VCaP (cell line): ENCODE data around the gene SLC23A2.

ENCODE experiments used
- H3K27ac ChIP-seq: fragments of 450-650 bp; 2 replicates; pipeline ENCODE4 v1.5.1; 2017
- TF ChIP-seq, protein P1 (sequence below): fragments of 450-650 bp; conservative IDR thresholded peaks from 2 replicates; pipeline ENCODE4 v1.5.1; 2017; ENCODE audit warnings: mild to moderate bottlenecking, moderate library complexity

SLC23A2 gene

DNA sequence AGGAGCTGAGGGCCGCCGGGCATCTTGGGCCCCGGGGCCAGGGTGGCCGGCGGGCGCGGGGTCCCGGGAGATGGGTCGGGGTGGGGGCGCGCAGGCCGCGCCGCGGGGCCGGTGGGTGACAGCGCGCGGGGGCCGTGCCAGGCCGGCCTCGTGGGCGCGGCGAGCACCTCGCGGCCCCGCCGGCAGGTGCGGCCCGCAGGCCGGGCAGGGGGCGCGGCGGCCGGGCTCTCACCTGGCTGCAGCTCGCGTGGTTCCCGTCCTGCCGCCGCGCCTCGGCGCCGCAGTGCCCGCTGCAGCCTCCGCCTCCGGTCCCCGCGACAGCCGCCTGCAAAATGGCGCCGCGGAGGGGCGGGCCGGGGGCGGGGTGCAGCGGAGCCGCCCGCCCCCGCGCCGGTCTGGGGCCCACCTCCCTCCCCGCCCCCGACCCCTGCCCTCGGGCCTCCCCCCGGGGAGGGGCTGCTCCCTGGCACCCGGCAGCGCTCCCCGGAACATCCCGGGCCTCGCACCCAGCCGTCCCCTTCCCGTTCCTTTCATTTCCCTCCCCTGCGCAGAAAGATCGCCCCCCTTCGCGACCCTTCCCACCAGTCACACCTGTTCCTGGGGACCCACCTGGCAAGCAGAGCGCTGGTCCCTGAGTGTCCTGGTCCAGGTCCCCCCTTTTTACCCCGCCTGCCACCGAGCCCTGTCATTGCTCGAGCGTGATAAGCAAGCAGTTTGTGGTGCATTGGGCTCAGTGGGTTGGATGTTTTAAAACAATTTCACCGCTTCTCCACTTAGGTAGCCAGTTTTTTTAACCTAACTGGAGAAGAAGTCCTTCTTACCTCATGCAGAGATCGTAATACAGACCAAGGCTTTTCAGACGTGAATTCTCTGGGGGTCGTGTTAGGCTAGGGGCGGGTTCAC lies at the start of gene SLC23A2:
Gene SLC23A2 (minus strand): TSS at position 337 of the 903 bp plus-strand sequence. CDS start 68,948 bp downstream, outside the sequence.
- TF ChIP-seq, protein P1, sequence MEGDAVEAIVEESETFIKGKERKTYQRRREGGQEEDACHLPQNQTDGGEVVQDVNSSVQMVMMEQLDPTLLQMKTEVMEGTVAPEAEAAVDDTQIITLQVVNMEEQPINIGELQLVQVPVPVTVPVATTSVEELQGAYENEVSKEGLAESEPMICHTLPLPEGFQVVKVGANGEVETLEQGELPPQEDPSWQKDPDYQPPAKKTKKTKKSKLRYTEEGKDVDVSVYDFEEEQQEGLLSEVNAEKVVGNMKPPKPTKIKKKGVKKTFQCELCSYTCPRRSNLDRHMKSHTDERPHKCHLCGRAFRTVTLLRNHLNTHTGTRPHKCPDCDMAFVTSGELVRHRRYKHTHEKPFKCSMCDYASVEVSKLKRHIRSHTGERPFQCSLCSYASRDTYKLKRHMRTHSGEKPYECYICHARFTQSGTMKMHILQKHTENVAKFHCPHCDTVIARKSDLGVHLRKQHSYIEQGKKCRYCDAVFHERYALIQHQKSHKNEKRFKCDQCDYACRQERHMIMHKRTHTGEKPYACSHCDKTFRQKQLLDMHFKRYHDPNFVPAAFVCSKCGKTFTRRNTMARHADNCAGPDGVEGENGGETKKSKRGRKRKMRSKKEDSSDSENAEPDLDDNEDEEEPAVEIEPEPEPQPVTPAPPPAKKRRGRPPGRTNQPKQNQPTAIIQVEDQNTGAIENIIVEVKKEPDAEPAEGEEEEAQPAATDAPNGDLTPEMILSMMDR, result no peak
- peak within 1 kb of the TSS; percentile 81 for H3K27ac ChIP-seq

DNA sequence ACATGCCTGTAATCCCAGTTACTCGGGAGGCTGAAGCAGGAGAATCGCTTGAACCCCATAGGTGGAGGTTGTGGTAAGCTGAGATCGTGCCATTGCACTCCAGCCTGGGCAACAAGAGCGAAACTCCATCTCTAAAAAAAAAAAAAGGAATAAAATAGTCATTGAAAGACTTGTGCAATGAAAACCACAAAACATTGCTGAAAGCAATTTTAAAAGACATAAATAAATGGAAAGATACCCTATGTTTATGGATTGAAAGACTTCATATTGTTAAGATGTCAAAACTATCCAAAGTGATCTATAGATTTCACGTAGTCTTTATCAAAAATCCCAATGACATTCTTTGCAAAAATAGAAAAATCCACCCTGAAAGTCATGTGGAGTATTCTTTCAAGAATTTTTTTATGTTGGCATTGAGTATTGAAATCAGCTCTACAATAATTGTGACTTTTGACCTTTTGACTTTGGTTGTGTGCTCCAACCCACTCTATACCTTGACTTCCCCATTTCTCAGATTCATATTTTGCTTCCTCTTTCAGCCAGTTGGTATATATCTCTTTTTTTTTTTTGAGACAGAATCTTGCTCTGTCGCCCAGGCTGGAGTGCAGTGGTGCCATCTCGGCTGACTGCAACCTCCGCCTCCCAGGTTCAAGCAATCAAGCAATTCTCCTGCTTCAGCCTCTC lies 45.5 kb upstream of the SLC23A2 start:
- TF ChIP-seq, protein P1, result no peak
- H3K27ac ChIP-seq, result no peak overlapping the region

DNA sequence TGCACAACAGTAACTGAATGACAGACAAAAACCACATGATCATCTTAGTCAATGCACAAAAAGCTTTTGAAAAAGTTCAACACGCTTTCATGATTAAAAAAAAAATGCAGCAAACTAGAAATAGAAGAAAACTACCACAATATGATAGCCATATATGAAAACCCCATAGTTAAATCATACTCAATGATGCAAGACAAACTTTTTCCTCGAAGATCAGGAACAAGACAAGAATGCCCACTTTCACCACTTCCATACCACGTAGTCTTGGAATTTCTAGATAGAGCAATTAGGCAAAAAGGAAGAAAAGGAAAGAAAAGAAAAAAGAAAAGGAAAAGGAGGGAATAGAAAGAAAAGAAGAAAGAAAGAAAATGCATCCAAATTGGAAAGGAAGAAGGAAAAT lies 44.6 kb upstream of the SLC23A2 start:
- no peak overlapping the region for H3K27ac ChIP-seq
- TF ChIP-seq, protein P1, result no peak

DNA sequence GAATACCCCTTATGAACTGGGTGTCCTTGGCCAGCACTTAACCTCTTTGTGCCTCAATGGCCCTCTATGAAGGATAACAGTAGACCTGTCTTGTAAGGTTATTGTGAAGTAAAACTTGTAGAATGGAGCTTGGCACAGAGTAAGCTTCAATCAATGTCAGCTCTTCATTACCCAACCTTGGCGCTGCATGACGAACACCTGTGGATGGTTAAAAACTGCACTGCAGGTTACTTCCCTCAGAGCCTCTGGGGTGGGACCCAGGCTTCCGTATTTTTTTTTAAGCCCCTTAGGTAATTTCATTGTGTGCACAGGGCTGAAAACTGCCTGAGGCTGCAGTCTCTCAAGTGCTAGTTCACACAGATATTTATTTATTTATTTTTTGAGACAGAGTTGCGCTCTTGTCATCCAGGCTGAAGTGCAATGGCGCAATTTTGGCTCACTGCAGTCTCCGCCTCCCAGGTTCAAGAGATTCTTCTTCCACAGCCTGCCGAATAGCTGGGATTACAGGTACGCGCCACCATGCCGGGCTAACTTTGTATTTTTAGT lies 42.8 kb upstream of the SLC23A2 start:
- TF ChIP-seq, protein P1, result no peak
- no peak overlapping the region for H3K27ac ChIP-seq

DNA sequence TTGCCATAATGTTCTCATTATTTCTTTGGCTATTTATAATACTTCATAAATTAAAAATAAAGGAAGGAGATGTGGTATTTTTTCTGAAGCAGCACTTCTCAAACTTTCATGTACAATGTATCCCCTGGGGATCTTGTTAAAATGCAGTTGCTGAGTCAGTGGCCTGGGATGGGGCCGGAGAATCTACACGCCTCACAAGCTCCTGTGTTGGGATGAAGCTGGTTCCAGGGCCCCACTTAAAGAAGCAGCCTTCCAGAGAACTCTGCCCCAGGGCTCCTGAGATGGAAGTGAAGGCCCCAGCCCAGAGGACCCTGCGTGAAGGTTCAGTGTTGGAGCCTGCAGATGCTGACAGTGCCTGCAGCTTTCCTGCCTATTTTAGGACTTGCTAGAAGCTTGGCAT lies 40.1 kb upstream of the SLC23A2 start:
- H3K27ac ChIP-seq, result no peak overlapping the region
- TF ChIP-seq, protein P1, result no peak

DNA sequence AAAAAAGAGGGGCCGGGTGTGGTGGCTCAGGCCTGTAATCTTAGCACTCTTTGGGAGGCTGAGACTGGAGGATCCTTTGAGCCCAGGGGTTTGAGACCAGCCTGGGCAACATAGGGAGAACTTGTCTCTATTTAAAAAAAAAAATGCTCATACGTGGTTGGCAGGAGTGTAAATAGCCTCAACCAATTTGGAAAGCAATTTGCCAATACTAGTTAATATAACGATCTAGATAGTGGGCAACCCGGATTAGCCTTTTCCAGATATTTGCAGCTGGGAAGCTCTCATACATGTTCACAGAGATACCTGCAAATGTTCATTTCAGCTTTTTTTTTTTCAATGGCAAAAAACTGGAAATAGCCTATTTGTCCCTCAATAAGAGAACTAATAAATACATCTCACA lies 39.0 kb upstream of the SLC23A2 start:
- no peak overlapping the region for H3K27ac ChIP-seq
- TF ChIP-seq, protein P1, result no peak

DNA sequence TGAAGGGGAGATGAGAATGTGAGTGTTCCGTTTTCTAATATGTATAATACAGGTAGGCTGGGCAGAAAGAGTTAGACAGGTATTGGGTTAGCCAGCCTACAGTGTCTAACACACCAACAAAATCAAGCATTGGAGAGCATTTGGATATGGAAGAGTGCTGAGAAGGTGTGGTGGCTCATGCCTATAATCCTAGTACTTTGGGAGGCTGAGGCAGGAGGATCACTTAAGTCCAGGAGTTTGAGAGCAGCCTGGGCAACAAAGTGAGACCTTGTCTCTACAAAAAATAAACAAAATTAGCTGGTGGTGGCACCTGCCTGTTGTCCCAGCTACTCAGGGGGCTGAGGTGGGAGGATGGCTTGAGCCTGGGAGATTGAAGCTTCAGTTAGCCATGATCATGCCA lies 38.6 kb upstream of the SLC23A2 start:
- no peak overlapping the region for H3K27ac ChIP-seq

More for the DNA sequence above, 38.6 kb upstream of the SLC23A2 start:
- TF ChIP-seq, protein P1, result no peak
